ENCODE data around the gene CLASP2.
"Not testable (repeated sequence)": the region's sequence is repeated elsewhere in the genome, so short reads cannot be mapped to it uniquely, and the experiment has no call there.

The CLASP2 gene

DNA sequence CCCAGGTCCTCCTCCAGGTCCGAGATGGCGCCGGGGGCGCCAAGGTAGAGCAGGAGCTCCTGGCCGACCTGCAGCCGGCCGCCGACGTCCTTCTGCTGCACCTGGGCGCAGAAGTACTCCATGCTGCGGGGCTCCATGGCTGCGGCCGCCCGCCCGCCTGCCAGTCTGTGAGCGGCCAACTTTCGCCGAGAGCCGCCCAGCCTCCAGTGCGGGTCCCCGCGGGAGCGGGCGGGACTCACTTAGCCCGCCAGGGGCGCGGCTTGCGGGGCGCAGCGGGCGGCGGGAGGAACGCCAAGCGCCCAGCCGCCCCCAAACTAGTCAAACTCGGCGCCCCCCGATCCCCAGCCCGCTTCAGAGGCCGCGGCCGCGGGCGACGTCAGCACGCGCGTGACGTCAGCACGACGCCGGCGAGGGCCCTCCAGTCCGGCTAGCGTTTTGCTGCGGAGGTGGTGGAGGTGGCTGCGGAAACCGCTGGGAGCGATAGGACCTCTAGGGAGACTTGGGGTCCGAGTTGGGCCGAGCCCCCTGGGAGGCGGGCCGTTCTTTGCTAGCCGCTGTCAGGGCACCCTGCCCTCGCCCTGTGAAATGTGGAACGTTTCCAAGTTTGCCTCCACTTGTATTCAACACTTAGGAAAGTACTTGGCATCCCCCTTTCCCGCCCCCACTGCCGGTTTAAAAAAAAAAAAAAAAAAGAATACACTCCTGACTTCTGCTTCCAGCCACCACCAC is at the start of gene CLASP2:
Gene CLASP2 (minus strand): TSS at position 389 of the 729 bp plus-strand sequence. CDS start 252 bp downstream, at position 137.
- Mint-ChIP-seq H3K36me3 (ENCODE audit: low read depth) (peaks cover 6% of the 10 kb centered on the region), H3K9me3 (no peaks in the 10 kb centered on the region), H3K4me3 (no peak within 1 kb of the TSS), H3K27ac (peak within 1 kb of the TSS; percentile 95), H3K27me3 (no peaks in the 10 kb centered on the region), H3K4me1 (ENCODE audit: low read depth) (peaks cover 9% of the 10 kb centered on the region)

DNA sequence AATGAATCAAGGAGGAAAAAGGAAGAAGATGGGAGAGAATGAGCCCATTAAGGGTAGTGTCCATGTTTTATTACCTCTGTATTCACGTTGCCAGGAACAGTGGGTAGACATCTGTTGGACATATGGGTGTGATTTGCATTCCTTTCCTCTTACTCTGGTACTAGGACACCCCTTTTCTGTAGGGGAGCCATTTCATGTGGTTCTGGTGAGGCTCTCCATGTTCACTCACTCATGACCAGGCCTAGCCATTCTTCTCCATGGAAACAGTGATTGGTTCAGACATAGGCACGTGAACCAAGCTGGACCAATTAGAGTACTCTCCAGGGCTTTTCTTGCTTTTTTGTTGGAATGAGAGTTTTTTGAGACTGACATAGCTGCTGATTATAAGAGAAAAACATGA is 40.8 kb upstream of the CLASP2 start:
- no peaks in the 10 kb centered on the region for H3K36me3 Mint-ChIP-seq (ENCODE audit: low read depth)
- no peaks in the 10 kb centered on the region for H3K4me1 Mint-ChIP-seq (ENCODE audit: low read depth)
- peaks cover 8% of the 10 kb centered on the region for H3K9me3 Mint-ChIP-seq
- no peak overlapping the region for H3K4me3 Mint-ChIP-seq
- peaks cover 13% of the 10 kb centered on the region for H3K27me3 Mint-ChIP-seq
- H3K27ac Mint-ChIP-seq: no peak overlapping the region

DNA sequence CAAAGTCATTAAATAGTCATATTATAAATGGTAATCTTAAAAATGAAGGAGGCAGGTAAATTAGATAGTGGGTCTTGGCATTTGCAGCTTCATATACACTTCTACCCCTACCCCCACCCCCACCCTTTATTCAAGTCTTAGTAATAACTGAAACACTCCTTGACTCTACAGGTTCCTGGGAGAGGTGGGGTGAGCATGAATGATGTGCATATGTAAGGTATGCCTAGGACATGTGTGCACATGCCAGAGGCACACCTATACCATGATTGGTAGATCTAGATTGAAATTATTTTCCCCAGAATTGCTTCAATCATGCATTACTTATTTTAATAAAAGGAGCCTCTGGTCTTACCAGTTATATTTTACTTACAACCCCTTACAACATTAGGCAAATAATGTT is 40.2 kb upstream of the CLASP2 start:
- no peaks in the 10 kb centered on the region for H3K36me3 Mint-ChIP-seq (ENCODE audit: low read depth)
- H3K4me1 Mint-ChIP-seq (ENCODE audit: low read depth): no peaks in the 10 kb centered on the region
- no peak overlapping the region for H3K4me3 Mint-ChIP-seq
- no peak overlapping the region for H3K27ac Mint-ChIP-seq
- H3K27me3 Mint-ChIP-seq: peaks cover 13% of the 10 kb centered on the region
- H3K9me3 Mint-ChIP-seq: peaks cover 8% of the 10 kb centered on the region

DNA sequence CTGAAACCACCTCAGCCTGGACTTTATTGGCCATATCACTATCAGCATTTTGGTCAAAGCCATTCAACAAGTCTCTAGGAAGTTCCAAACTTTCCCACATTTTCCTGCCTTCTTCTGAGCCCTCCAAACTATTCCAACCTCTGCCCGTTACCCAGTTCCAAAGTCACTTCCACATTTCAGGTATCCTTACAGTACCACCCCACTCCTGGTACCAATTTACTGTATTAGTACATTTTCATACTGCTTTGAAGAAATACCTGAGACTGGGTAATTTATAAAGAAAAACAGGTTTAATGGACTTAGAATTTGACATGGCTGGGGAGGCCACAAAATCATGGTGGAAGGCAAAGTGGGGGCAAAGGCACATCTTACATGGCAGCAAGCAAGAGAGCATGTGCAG is 36.3 kb upstream of the CLASP2 start:
- not testable (repeated sequence) for H3K9me3 Mint-ChIP-seq; H3K4me3 Mint-ChIP-seq; H3K27ac Mint-ChIP-seq; H3K27me3 Mint-ChIP-seq; H3K36me3 Mint-ChIP-seq (ENCODE audit: low read depth); H3K4me1 Mint-ChIP-seq (ENCODE audit: low read depth)

DNA sequence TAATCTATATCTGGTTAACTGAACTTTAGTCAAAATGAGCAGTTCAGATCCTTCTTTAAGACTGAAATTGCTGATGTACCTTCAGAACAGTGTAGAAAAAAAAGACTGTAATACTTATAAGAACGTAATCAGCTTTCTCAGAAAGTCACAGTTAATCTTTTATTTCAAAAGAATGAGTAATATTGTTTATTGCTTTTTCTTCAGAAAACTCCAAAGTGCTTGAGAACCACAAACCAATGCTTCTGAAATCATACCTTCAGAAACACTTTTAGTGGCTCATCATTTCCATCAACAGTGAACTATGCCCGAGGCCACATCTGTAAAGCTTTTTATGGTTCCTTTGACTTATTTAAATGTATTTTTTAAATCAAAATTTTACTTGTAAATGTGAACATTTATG is 33.3 kb upstream of the CLASP2 start:
- Mint-ChIP-seq H3K27me3 (peaks cover under 1% of the 10 kb centered on the region), H3K4me3 (no peak overlapping the region), H3K9me3 (peaks cover 4% of the 10 kb centered on the region), H3K27ac (no peak overlapping the region), H3K4me1 (ENCODE audit: low read depth) (no peaks in the 10 kb centered on the region), H3K36me3 (ENCODE audit: low read depth) (no peaks in the 10 kb centered on the region)

DNA sequence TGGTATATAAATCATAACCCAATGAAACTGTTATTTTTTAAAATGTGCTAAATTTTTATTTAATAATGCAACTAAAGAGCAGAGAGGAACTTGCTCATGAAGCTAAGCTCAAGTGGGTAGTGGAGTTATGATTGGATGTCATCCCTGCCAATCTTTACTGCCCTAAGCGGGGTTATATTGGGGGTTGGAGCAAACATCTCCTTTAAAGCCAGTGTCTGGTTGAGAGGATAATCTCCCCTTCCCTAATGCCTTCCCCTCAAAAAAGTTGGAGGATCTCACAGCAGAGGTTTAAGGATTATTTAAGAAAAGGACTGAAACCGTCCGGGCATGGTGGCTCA is 32.1 kb upstream of the CLASP2 start:
- Mint-ChIP-seq H3K4me3 (no peak overlapping the region), H3K27me3 (no peaks in the 10 kb centered on the region), H3K27ac (no peak overlapping the region), H3K36me3 (ENCODE audit: low read depth) (no peaks in the 10 kb centered on the region), H3K9me3 (peaks cover 4% of the 10 kb centered on the region), H3K4me1 (ENCODE audit: low read depth) (no peaks in the 10 kb centered on the region)

DNA sequence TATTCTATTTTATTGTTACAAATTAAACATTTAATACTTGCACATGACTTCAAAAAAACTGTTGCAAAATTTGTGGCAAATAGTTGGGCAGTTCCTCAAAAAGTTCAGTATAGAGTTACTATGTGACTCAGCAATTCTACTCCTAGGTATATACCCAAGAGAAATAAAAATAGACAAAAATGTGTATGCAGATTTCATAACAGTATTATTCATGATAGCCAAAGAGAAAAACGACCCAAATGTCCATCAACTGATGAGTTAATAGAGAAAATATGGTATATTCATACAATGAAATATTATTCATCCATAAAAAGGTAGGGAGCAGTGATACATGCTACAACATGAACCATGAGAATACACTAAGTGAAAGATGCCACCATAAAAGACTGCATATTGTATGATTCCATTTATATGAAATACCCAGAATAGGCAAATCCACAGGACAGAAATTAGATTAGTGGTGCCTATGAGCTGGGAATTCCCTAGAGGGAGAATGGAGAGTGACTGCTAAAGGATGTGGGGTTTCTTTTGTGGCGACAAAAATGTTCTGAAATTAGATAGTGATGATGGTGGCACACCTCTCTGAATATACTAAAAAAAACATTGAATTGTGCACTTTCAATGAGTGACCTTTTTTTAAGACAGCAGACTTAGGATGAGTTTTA is 31.6 kb upstream of the CLASP2 start:
- H3K27me3 Mint-ChIP-seq: no peaks in the 10 kb centered on the region
- no peak overlapping the region for H3K4me3 Mint-ChIP-seq
- no peaks in the 10 kb centered on the region for H3K9me3 Mint-ChIP-seq
- H3K27ac Mint-ChIP-seq: no peak overlapping the region
- H3K4me1 Mint-ChIP-seq (ENCODE audit: low read depth): no peaks in the 10 kb centered on the region
- H3K36me3 Mint-ChIP-seq (ENCODE audit: low read depth): no peaks in the 10 kb centered on the region

DNA sequence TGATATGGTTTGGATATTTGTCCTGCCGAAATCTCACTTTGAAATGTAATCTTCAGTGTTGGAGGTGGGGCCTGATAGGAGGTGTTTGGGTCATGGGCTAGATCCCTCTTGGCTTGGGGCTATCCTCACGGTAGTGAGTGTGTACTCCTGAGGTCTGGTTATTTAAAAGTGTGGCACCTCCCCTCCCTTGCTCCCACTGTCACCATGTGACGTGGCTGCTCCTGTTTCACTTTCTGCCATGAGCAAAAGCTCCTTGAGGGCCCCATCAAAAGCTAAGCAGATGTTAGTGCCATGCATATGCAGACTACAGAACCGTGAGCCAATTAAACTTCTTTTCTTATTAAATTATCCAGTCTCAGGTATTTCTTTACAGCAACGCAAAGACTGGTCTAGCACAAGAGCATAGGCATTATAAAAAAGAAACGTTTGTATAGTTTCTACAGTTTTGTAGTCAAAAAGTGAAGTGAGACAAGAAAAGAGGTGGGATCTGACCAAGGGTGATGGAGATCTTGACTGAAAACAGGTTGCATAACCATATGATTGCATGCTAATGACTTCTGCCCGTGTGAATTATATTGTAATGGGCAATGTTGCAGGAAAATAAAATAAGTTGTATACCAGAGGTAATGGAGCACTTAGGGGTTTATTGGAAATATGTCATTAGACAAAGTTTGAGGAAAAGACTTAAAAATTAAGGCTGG is 28.5 kb upstream of the CLASP2 start:
- no peaks in the 10 kb centered on the region for H3K4me1 Mint-ChIP-seq (ENCODE audit: low read depth)
- H3K27ac Mint-ChIP-seq: no peak overlapping the region
- no peak overlapping the region for H3K4me3 Mint-ChIP-seq
- H3K27me3 Mint-ChIP-seq: peaks cover 5% of the 10 kb centered on the region
- H3K9me3 Mint-ChIP-seq: no peaks in the 10 kb centered on the region
- no peaks in the 10 kb centered on the region for H3K36me3 Mint-ChIP-seq (ENCODE audit: low read depth)

DNA sequence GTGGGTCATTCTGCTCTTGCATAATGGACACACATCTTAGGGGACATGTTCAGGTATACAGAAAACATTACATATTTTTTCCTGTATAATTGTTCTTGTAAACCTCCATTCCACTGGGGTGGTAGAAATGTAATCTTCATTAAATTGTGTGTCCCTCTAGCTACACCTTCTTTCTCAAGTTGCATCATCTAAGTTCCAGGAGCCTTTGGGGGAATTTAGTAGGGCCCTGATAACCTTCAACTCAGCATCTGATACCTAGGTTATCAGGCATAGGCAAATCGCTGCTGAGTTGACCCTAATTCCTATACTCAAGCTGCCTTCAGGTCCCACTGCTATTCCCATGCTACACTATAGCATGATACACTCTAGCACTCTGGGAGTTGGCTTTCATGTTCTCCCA is 19.1 kb upstream of the CLASP2 start:
- H3K9me3 Mint-ChIP-seq: no peaks in the 10 kb centered on the region
- H3K36me3 Mint-ChIP-seq (ENCODE audit: low read depth): no peaks in the 10 kb centered on the region
- H3K4me1 Mint-ChIP-seq (ENCODE audit: low read depth): no peaks in the 10 kb centered on the region
- no peak overlapping the region for H3K27ac Mint-ChIP-seq
- H3K27me3 Mint-ChIP-seq: peaks cover 6% of the 10 kb centered on the region
- no peak overlapping the region for H3K4me3 Mint-ChIP-seq

DNA sequence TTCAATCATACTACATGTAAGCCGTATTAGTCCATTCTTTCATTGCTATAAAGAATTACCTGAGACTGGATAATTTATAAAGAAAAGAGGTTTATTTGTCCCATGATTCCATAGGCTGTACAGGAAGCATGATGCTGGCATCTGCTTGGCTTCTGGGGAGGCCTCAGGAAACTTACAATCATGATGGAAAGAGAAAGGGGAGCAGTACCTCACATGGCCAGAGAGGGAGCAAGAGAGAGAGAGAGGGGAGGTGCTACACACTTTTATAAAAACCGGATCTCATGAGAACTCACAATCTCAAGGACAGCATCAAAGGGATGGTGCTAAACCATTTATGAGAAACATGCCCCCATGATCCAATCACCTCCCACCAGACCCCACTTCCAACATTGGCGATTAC is 14.3 kb upstream of the CLASP2 start:
- H3K4me1 Mint-ChIP-seq (ENCODE audit: low read depth): no peaks in the 10 kb centered on the region
- H3K36me3 Mint-ChIP-seq (ENCODE audit: low read depth): no peaks in the 10 kb centered on the region
- H3K4me3 Mint-ChIP-seq: no peak overlapping the region

DNA sequence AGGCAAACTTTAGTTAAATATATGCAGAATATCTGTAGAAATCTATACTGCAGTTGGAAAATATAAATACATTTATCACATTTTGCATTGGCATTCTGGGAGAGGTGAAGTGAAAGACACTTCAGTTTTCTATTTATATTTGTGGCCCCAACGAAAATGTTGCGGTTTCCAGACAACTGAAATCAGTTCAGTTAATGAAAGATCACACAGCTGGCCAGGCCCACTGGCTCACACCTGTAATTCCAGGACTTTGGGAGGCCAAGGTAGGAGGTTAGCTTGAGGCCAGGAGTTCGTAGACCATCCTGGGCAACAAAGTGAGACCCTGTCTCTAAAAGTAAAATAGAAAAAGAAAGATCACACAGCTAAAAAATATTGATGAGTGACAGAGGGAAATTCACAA is 11.9 kb upstream of the CLASP2 start:
- H3K9me3 Mint-ChIP-seq: peaks cover 5% of the 10 kb centered on the region

More for the DNA sequence above, 14.3 kb upstream of the CLASP2 start:
- peaks cover 5% of the 10 kb centered on the region for H3K9me3 Mint-ChIP-seq
- H3K27ac Mint-ChIP-seq: no peak overlapping the region
- peaks cover 6% of the 10 kb centered on the region for H3K27me3 Mint-ChIP-seq

DNA sequence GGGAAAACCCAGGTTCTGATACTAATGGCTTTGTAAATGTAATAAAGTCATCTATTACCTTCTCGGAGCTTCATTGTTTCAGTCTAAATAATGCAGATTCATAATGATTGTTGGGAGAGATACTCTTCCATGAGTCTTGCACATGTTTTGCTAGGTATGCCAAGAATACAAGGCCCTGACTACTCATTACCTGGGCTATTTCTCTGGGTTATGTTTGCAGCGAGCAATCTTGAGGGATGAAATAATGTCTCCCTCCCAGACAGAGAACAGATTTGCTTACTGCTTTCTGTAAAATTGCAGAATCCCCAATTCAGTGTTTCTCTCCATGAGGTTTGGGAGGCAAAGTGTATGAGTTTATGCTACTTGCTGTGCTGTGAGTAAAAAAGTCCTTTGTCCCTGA is 6.2 kb upstream of the CLASP2 start:
- peaks cover 5% of the 10 kb centered on the region for H3K4me1 Mint-ChIP-seq (ENCODE audit: low read depth)
- H3K27me3 Mint-ChIP-seq: no peaks in the 10 kb centered on the region
- no peaks in the 10 kb centered on the region for H3K9me3 Mint-ChIP-seq

More for the DNA sequence above, 11.9 kb upstream of the CLASP2 start:
- no peak overlapping the region for H3K4me3 Mint-ChIP-seq
- no peaks in the 10 kb centered on the region for H3K27me3 Mint-ChIP-seq
- H3K36me3 Mint-ChIP-seq (ENCODE audit: low read depth): no peaks in the 10 kb centered on the region
- H3K4me1 Mint-ChIP-seq (ENCODE audit: low read depth): no peaks in the 10 kb centered on the region
- H3K27ac Mint-ChIP-seq: no peak overlapping the region

DNA sequence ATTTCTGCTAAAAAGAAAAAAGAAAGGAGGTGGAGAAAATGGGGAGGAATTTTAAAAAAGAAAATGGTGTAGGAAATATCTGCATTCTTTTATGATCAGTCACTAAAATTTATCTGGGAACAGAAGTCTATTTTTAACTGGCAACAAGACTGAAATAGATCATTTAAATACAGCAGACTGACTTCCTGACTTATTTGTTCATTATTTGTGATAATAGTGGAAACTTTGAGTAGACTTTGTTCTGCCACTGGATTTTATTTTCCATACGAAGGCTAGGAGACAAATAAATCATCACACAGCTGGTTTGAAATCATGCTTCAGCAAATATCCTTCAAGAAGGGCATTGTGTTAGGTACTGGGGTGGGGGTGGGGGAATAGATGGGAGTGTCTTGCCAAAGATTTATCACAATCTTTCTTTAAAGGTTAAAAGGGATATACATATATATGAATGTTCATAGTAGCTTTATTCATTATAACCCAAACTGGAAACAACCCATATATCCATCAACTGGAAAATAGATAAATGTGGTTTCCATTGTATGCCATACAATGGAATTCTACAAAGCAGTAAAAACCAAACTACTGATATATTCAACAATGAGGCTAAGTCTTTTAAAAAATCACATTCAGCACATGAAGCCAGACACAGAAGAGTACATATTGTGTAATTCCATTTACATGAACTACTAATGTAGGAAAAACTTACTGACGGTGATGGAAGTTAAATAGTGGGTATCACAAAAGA is 4.7 kb upstream of the CLASP2 start:
- H3K36me3 Mint-ChIP-seq (ENCODE audit: low read depth): no peaks in the 10 kb centered on the region
- peaks cover 5% of the 10 kb centered on the region for H3K4me1 Mint-ChIP-seq (ENCODE audit: low read depth)
- H3K9me3 Mint-ChIP-seq: no peaks in the 10 kb centered on the region
- H3K27ac Mint-ChIP-seq: no peak overlapping the region
- H3K27me3 Mint-ChIP-seq: no peaks in the 10 kb centered on the region
- no peak overlapping the region for H3K4me3 Mint-ChIP-seq

More for the DNA sequence above, 6.2 kb upstream of the CLASP2 start:
- no peak overlapping the region for H3K4me3 Mint-ChIP-seq
- no peak overlapping the region for H3K27ac Mint-ChIP-seq
- H3K36me3 Mint-ChIP-seq (ENCODE audit: low read depth): no peaks in the 10 kb centered on the region

DNA sequence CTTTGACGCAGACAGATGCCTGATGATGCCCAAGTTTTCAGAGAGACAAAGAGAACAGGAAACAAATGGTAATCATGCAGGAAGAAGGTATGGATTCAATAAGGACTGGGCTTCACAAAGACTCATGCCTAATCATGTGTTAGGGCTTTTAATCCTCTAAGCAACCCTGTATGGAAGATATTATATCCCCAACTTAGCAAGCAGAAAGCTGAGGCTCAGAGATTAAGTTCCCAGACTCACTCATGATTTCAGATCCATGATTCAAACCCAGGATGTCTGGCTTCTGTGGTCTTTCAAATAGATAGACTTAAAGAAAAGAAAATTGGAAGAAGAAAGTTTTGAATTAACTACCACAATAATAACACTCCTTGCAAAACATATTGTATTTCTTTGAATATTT is 4.1 kb upstream of the CLASP2 start:
- Mint-ChIP-seq H3K27me3 (no peaks in the 10 kb centered on the region), H3K9me3 (no peaks in the 10 kb centered on the region), H3K4me3 (no peak overlapping the region), H3K36me3 (ENCODE audit: low read depth) (no peaks in the 10 kb centered on the region), H3K27ac (no peak overlapping the region), H3K4me1 (ENCODE audit: low read depth) (peaks cover 5% of the 10 kb centered on the region)

DNA sequence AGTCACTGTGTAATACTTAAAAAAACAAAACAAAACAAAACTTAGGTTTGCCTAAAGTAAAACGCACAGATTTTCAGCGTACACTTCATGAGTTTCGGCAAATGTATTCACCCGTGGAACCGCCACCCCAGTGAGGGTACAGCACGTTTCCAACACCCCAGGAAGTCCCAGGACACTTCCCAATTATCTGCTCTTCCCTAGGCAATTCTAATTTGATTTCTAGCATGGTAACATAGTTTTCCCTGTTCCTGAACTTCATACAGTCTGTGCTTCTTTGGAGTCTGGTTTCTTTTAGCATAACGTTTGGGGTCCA is 497 bp upstream of the CLASP2 start:
- Mint-ChIP-seq H3K9me3 (no peaks in the 10 kb centered on the region), H3K27ac (peak overlapping the region; percentile 95), H3K27me3 (no peaks in the 10 kb centered on the region), H3K36me3 (ENCODE audit: low read depth) (peaks cover 6% of the 10 kb centered on the region), H3K4me1 (ENCODE audit: low read depth) (peaks cover 8% of the 10 kb centered on the region), H3K4me3 (no peak overlapping the region)
